HG03571 (cell line): ENCODE results near the gene ARHGAP1.
"Not testable (repeated sequence)": the region's sequence is repeated elsewhere in the genome, so short reads cannot be mapped to it uniquely, and the experiment has no call there.

Experiments
- ATAC-seq: cut with Tn5 transposase; IDR thresholded peaks from one replicate; pipeline ENCODE4 v1.9.1; 2021; ENCODE audit not compliant: unreplicated experiment

ARHGAP1 gene

GRCh38 chr11:46675288-46675851 is 25.0 kb downstream of the ARHGAP1 start:
- ATAC-seq, result no peak

DNA sequence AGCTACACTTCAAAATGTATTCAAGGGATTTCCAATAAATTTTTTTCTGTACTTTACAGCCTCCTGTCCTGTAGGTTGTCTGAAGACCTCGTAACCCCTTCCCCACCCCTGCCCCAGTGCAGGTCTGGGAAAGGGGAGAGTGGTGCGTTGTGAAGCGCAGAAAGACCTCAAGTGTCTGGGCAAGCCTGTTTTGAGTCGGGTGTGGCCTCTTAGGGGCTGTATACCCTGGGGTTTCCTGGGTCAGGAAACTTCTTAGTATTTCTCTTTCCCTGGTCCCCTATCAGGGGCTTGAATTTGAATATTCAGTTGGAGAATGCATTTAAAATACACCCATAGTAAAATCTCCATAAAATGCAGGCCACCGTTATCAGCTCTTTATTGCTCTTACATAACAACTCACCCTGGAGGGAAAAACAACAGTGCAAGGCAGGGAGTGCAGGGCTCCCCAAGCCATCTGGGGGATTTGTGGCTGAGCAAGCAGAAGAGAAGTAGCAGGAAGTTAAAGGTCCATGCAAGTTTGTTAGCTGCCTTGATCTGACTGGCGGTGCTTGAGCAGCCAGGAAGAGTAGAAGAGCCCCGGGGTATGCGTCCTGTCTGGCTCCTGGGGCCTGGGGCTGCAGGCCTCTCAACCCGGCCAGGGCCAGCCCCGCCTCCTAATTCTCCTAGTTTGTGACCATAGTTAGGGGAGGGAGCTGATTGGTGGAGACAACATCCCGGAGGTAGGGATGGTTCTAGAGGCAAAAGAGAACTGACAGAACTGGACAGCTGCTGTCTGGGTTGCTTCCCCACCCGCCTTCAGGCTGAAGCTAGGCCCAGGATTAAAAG is 25.7 kb downstream of the ARHGAP1 start:
- ATAC-seq, result no peak

DNA sequence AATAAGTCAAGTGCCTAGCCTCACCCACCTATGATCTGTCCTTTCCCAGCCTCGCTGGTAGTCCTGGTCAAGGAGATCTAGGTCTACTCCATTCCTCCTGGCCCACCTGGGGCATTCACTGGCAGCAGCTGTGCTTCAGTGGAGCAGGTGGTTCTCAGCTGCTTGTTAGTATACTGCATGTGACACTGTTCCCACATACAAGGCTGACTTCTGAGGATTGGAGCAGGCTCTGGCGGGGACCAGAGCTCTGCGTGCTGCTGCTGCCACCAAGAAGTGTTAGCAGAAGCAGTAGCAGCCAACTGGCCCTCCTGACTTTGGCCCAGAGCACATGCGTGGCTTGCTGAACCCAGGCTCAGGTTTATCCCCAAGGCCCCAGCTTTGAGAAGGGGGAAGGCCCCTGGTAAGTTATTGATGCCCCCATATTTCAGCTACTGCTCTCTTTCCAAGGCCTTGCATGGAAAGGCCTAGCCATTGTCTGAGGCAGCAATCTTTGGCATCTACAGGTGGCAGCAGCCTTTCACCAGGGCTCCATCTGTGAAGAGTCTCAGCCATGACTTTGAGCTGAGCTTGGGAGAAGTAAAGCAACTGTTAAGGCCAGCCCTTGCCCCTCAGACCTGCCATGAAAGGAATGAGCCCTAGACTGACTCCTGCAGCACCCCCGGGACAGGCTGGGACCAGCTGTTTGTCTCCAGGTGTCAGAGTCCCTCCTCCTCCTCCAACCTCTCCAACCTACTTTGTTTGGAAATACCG is 26.5 kb downstream of the ARHGAP1 start:
- no peak for ATAC-seq

GRCh38 chr11:46672381-46672839 is 28.0 kb downstream of the ARHGAP1 start:
- ATAC-seq, result no peak

GRCh38 chr11:46671958-46672315 is 28.5 kb downstream of the ARHGAP1 start:
- ATAC-seq, result no peak

GRCh38 chr11:46670521-46670920 is 29.9 kb downstream of the ARHGAP1 start:
- not testable (repeated sequence) for ATAC-seq

- ATAC-seq, result no peak
Observed at GRCh38 chr11:46669711-46670139, 30.7 kb downstream of the ARHGAP1 start.

DNA sequence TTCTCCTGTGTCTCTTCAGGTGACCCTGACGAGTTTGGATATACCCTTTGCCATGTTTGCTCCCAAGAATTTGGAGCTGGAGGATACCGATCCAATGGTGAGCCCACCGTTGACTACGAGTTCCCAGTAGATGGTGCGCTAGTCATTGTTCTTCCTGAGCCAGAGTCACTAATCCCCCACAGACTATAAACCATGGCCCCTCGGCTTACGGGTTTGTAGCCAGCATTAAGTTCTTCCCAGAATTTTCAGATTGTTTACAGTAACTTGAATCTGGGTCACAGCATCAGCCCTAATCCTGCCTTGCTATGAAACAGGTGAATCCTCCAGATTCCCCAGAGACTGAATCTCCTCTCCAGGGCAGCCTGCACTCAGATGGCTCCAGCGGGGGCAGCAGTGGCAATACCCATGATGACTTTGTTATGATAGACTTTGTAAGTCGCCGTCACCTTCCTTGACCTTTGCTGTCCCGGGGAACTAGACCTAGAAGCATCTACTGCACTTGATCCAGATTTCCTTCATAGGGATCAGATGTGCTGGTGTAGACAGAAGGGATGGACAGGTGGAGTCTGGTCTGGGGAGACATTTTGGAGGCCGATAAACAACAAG is 31.8 kb downstream of the ARHGAP1 start:
- no peak for ATAC-seq

DNA sequence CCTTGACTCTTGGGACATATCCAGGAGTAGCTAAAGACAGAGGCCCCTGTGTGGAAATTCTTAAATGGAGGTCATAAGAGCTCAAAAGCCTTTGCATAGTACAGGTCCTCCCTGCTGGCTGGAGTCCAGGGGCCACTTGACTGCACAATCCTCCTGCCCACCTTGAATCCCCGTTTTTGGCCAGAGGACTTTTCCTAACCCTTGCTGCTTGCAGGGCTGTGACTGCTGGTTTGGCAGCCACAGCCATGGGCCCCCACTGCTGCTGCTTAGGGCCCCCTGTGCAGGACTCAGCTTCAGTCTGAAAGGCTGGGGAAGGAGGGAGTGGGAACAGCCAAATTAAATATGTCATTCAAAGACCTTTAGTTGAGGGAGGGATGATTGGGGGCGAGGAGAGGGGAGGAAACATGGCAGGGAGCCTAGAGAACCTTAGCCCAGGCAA is 33.4 kb downstream of the ARHGAP1 start:
- ATAC-seq, result no peak

DNA sequence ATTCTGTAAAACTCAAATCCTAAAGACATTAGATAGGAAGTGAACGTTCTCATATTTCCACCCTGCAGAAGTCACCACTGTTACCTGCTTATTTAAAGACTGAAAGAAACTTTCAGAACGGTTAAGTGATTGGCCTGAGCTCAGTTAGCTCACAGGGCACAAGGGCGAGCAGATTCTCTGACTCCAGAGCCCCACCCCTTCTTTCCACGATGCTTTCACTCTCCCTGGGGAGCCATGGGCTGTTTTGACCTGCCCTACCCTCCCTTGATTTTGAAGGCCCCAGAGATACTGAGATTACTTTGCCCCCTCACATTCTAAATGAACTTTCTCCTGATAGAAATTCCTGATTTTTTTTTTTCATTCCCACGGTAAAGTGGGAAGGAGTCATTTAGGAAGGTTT is 33.9 kb downstream of the ARHGAP1 start:
- no peak for ATAC-seq

GRCh38 chr11:46665356-46665755 is 35.1 kb downstream of the ARHGAP1 start:
- no peak for ATAC-seq

DNA sequence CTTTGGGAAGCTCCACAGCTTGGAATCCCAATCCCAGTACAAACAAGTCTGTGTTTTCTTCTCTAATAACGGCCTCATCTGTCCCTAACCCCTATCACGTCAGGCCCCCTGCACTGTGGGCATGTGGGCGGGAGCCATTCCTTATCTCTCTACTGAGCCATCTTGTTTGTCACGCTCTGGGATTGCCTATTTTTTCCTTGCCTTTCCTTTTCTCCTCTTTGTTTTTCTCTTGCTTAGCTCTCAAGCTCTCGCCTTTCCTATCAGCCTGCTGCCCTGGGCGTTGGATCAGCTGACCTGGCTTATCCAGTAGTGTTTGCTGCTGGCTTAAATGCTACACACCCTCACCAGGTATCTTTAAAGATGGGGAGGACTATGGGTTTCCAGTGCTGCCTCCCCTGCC is 35.8 kb downstream of the ARHGAP1 start:
- no peak for ATAC-seq

DNA sequence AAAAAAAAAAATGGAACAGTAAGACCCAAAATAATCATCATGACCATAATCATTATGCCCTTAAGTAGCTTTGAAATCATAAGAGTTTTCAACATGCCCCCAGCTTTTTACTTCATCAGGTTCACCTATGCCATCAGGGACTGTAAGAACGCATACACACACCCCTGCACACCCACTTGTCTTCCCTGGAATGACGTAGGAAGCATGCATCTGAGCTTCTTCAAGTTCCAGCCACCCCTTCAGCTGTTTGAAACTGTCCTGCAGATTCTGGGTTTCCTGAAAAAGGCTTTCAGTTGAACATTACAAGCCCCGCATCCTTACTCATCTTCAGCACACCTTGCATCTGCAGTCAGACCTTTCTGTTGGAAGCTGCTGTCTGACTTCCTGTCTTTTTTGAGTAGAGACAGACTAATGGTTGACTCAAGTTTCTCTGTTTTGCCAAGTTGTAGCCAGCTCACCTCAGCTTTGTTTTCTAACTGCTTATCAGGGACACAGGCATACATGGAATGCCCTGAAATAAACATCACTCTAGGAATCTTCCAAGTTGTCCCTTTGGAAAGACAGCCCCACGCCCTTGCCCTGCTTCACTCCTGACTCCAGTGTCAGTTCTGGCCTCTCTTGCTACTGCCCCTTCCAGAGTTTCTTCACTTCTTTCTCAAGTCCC is 37.0 kb downstream of the ARHGAP1 start:
- no peak for ATAC-seq

DNA sequence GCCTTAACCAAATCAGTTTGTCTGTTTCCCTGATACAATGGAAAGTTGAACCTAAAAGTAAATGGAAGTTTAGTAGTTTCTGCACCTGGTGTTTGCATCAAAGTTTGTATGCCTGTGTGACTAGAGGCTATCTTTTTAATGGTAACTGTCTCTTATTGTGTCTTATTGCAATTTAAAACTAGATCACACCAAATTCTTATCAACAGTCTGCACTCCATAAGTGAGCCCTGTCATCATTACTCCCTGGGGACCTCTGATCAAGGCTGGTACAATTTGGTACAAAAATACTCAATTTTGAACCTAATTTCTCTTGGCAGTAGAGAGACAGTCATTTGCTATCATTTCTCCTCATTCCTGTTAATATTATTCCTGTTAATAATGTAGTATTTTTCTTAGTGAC is 38.1 kb downstream of the ARHGAP1 start:
- ATAC-seq, result no peak

- no peak for ATAC-seq
Observed at GRCh38 chr11:46661836-46662235, 38.6 kb downstream of the ARHGAP1 start.

- ATAC-seq, result no peak
Observed at GRCh38 chr11:46659908-46660307, 40.5 kb downstream of the ARHGAP1 start.

- no peak for ATAC-seq
Observed at GRCh38 chr11:46658259-46658658, 42.2 kb downstream of the ARHGAP1 start.

- ATAC-seq, result no peak
Observed at GRCh38 chr11:46657186-46657585, 43.2 kb downstream of the ARHGAP1 start.

DNA sequence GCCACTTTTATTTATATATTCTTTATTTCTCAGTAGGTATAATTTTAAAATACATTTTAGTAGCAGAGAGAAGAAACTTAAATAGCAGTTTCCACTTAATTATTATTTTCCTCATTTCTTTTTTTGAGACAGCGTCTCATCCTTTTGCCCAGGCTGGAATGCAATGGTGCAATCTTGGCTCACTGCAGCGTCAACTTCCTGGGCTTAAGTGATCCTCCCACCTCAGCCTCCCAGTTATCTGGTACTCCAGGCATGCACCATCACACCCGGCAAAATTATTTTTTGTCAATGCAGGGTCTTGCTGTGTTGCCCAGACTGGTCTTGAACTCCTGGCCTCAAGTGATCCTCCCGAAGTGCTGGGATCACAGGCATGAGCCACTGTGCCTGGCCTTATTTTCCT is 44.8 kb downstream of the ARHGAP1 start:
- no peak for ATAC-seq

- no peak for ATAC-seq
Observed at GRCh38 chr11:46649180-46649738, 51.2 kb downstream of the ARHGAP1 start.

DNA sequence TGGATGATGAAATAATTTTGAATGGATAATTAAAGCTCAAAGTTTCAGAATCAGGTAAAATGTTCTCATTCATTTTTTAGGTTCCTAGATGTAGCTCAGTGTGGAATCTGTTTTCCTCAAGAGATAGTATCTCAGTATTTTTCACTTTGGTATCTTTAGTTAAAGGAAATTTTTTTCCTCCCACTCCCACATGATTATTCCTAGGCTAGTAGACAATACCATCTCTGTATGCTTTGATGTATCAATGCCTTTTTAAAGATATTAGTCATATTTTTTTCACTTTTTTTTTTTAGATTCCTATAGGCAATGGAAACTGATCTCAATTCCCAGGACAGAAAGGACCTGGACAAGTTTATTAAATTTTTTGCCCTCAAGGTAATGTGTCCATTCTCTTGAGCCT is 56.4 kb downstream of the ARHGAP1 start:
- ATAC-seq, result no peak
